ENCODE measurements around the gene SLC39A7.
"Not testable (repeated sequence)": the region's sequence is repeated elsewhere in the genome, so short reads cannot be mapped to it uniquely, and the experiment has no call there.

Gene SLC39A7

GRCh38 chr6:33205191-33206026 lies 4.7 kb downstream of the SLC39A7 start:
- DNase-seq, result peak in 1 of 5 donors; percentile 33

GRCh38 chr6:33206027-33206863 lies 5.6 kb downstream of the SLC39A7 start:
- no peak for DNase-seq

GRCh38 chr6:33206864-33207551 lies 6.3 kb downstream of the SLC39A7 start:
- DNase-seq, result no peak

- DNase-seq, result no peak
Observed at GRCh38 chr6:33207552-33208090, 7.0 kb downstream of the SLC39A7 start.

GRCh38 chr6:33208091-33208967 lies 7.7 kb downstream of the SLC39A7 start, which contains the start of gene RING1:
RING1 (plus strand) TSS chr6:33208500; CDS start chr6:33208823, 323 bp downstream.
- peak; percentile 77 to 90 (median 85) for DNase-seq

- no peak for DNase-seq
Observed at GRCh38 chr6:33209856-33210255, 9.2 kb downstream of the SLC39A7 start.

- DNase-seq, result no peak
Observed at GRCh38 chr6:33211136-33211535, 10.5 kb downstream of the SLC39A7 start.

GRCh38 chr6:33211666-33212422 lies 11.2 kb downstream of the SLC39A7 start:
- DNase-seq, result no peak

- no peak for DNase-seq
Observed at GRCh38 chr6:33212857-33213165, 12.1 kb downstream of the SLC39A7 start.

- DNase-seq, result no peak
Observed at GRCh38 chr6:33213166-33213988, 12.7 kb downstream of the SLC39A7 start.

GRCh38 chr6:33213989-33214335 lies 13.3 kb downstream of the SLC39A7 start:
- DNase-seq, result no peak

GRCh38 chr6:33215271-33216116 lies 14.8 kb downstream of the SLC39A7 start:
- no peak for DNase-seq

- no peak for DNase-seq
Observed at GRCh38 chr6:33216117-33216649, 15.5 kb downstream of the SLC39A7 start.

GRCh38 chr6:33217246-33217645 lies 16.6 kb downstream of the SLC39A7 start:
- no peak for DNase-seq

GRCh38 chr6:33217681-33218080 lies 17.0 kb downstream of the SLC39A7 start:
- no peak for DNase-seq

- not testable (repeated sequence) for DNase-seq
Observed at GRCh38 chr6:33226503-33227120, 25.9 kb downstream of the SLC39A7 start.

GRCh38 chr6:33235221-33235634 lies 34.6 kb downstream of the SLC39A7 start:
- no peak for DNase-seq

GRCh38 chr6:33236328-33236727 lies 35.7 kb downstream of the SLC39A7 start:
- no peak for DNase-seq

- no peak for DNase-seq
Observed at GRCh38 chr6:33236852-33237251, 36.2 kb downstream of the SLC39A7 start.
